ENCODE data around the gene PPP1R12C.

PPP1R12C gene

DNA sequence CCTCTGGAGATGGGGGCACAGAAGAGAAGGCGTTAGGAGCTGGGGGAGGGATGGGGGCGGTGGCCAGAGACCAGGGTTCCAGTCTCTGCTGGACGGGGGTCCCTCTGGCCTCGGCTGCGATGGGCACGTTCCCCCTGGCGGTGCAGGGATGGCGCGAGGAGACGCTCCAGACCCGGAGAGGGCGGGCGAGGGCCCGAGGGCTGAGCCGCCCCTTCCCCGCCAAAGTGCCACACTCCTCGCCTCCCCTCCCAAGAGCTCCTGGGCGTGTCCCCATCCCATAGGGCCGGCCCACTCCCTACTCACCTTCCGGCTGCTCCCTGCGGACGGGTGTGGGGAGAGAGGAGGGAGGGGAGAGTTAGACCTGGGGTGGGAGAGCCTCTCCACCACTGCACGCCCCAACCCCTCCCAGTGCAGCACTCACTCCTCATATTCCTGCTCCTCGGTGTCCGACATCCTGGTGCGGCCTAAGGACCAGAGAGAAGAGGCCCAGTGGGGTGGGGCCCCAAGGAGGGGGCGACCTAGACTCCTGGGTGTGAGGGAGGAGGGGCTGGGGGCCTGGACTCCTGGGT is 29.4 kb upstream of the PPP1R12C start:
- no peak for DNase-seq (ENCODE audit: low read depth, low spot score)

DNA sequence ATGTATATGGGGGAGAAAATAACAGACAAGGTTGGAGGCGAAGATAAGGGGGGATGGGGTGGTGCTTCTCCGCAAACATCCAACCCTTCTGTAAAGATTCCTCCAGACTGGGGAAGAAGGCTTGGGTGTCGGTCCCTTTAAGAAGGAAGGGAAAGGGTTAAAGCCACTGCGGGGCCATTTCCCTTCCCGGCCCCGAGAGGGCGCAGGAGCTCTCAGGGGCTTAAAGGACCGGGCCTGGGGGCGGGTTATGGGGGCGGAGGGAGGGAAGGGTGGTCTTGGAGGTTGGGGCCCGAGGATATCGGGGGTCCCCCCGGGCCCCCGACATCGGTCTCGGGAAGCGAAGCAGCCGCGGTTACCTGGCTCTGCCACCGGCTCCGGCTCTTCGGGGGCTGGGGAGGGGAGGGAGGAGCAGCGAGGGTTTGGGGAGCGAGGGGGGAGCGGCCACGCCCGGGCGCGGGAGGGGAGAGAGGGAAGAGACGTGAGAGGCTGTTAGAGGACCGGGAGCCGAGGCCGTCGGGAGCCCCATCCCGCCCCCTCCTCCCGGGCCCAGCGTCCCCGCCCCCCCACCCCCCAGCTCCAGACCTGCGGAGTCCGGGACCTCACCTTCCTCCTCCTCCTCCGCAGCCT is 28.8 kb upstream of the PPP1R12C start:
- DNase-seq (ENCODE audit: low read depth, low spot score), result no peak

DNA sequence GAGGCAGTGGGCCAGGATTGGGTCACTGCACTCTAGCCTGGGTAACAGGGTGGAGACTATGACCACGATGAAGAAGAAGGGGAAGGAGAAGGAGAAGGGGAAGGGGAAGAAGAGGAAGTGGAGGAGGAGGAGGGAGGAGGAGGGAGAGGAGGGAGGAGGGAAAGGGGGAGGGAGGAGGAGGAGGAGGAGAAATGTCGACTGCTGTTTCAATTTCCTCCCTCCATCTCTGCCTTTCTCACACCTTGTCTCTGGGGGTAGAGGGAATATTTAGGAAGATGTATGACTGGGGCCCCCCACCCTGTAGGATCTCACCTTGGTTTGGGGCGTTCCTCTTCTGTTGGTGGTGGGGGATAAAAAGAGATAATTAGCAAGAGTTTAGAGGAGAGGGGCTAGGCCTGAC is 27.8 kb upstream of the PPP1R12C start:
- DNase-seq (ENCODE audit: low read depth, low spot score), result no peak

DNA sequence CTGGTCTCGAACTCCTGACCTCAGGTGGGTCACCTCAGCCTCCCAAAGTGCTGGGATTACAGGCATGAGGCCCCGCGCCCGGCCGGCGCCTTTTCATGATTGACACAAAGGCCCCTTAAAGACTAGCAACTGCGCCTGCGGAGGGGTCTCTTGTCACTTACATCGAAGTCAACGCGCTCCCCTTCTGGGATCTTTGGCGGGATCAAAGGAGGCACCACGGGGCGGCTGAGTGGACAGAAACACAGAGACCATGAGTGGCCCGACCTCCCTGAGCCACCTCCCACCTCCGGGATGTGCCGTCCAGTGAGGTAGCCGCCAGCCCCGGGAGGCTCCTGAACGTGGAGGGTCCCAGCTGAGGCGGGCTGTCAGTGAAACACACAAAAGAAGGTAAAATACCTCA is 24.3 kb upstream of the PPP1R12C start:
- DNase-seq (ENCODE audit: low read depth, low spot score), result no peak

DNA sequence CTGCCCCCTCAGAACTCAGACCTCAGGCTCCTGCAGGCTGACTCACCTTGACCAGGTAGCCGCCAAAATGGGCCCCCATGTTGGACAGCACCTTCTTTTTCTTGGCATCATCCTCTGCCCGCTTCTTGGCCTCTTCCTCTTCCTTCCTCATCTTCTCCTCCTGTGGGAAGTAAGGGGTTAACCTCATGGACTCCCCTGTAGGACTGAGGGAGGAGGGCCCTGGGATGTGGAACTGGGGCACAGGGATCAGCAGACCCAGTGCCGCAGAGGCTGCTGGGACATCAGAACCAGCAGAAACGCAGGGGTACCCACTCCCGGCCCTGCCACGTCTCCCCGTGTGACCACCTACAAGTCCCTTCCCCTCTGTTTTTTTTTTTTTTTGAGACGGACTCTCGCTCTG is 20.5 kb upstream of the PPP1R12C start:
- DNase-seq (ENCODE audit: low read depth, low spot score), result no peak

DNA sequence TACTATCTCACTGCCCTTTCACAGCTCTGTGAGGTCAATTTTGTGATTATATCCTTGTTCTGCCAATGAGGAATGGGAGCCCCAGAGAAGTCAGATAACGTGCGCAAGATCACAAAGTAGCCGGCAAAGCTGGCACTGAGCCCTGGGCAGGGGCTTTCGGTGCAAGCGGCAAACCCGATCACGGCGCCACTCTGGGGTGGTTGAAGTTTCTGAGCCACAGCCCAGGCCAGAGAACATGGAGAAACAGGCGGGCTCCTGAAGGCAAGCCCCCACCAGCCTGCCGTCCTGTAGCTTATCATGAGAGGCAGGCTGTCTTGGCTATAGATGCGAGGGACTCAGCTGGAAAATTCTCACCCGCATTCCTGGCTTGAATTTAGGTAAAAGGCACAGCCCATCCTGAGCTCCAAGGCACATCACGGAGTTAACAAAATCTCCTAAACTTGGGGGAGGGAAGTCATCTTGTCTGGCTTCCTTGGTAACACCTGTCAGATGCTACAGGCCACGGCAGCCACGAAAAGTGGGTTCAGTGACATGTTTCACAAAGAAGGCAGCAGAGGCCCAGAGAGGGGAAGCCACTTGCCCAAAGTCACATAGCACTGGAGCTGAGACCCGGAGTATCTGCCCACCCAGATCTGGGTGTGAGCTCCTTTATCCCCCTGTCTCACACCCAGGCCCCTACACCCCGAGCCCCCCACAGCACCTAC is 19.1 kb upstream of the PPP1R12C start:
- no peak for DNase-seq (ENCODE audit: low read depth, low spot score)

DNA sequence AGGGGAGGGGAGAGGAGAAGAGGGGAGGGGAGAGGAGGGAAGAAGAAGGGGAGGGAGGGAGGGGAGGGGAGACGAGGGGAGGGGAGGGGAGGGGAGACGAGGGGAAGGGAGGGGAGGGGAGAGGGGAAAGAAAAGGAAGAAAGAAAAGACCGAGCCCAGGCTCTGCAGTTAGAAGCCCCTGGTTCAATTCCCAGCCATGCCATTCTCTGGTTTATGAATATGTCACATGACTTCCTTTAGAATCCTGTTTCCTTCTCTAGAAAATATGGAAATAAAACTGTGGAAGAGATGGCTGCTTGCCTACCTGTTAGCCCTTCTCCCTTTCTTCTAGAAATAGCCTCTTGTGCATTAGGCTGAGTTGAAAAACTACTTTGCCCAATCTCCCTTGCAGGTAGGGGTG is 17.3 kb upstream of the PPP1R12C start:
- DNase-seq (ENCODE audit: low read depth, low spot score), result no peak

DNA sequence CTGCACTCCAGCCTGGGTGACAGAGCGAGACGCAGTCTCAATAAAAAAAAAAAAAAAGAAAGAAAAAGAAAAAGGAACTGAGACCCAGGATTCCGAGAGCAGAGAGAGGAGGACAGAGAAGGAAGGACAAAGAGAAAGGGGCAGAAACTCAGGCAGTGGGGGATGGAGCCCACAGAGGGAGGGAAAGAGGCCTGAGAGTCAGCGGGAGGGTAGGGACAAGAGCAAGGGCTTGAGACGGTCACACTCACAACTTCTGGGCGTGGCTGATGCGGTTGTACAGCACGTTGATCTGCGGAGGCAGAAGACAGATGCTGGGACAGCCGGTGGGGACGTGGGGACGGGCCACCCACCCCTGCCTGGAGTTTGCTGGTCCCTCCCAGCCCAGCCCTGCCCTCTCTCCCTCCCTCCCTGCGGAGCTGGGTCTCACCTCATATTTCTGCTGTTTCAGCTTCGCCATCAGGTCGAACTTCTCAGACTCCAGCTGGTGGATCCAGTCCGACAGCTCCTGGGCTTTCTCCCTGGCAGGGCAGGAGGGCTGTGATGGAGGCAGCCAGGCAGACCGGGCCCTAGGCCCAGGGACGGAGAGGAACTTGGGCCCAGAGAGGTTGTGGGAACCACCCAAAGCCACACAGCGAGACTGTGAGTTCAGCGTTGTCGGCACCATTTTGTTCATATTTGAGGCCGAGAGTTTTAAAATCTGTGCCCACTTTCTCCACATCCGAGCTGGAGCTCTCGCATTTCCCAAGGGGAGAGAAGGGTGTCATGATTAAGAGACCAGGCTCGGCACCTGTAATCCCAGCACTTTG is 16.4 kb upstream of the PPP1R12C start:
- no peak for DNase-seq (ENCODE audit: low read depth, low spot score)

DNA sequence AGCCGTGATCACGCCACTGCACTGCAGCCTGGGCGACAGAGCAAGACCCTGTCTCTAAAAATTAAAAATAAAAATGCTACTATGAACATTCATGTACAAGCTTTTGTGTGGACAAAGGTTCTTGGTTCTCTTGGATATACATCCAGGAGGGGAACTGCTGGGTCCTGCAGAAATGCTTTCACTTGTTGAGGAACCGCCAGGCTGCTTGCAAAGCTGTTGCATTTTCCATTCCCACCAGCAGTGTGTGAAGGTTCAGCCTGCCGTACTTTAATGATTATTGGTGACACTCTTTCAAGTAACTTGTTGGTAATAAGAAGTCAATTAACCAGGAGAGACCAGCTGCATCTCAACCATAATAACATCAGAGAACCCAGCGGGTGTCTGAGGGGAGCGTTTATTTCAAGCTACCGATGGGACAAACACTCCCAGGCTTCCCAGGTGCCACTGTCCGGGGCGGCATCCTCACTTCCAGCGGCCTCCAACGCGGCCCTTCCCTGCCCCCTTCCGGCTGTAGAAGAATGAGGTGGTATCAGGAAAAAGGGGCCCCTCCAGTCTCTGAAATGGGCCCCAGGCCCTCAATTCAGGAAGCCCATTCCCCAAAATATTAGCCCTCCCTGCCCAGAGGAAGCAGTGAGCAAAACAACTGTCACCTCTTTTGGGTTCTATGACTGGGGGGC is 15.2 kb upstream of the PPP1R12C start:
- DNase-seq (ENCODE audit: low read depth, low spot score), result no peak

DNA sequence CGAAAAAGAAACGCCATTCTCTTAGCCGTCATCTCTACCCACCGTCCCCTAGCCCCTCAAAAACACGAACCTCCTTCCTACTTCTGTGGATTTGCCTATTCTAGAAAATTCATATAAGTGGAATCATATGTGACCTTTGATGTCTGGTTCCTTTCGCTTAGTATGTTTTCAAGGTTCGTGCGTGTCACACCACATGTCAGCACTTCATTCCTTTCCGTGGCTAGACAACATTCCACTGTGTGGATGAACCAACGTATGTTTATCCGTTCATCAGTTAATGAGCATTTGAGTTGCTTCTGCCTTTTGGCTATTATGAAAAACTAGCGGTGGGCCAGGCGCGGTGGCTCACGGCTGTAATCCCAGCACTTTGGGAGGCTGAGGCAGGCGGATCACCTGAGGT is 14.0 kb upstream of the PPP1R12C start:
- no peak for DNase-seq (ENCODE audit: low read depth, low spot score)

DNA sequence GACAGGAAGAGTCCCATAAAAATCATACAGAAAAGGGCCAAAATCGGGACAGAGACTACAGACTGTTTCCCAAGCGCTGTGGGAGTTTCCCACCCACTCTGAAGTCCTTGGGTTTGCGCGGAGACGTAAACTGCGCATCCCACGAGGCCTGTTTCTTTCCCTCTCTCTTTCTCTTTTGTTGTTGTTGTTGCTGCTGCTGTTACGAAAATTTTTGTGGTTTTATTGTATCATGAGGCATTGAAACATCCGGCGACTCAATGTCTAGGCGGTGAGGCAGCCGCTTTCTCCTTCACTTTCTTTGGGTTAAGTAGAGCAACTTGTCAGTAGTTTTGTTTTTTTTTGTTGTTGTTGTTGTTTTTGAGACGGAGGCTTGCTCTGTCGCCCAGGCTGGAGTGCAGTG is 1.6 kb upstream of the PPP1R12C start:
- DNase-seq (ENCODE audit: low read depth, low spot score), result no peak

DNA sequence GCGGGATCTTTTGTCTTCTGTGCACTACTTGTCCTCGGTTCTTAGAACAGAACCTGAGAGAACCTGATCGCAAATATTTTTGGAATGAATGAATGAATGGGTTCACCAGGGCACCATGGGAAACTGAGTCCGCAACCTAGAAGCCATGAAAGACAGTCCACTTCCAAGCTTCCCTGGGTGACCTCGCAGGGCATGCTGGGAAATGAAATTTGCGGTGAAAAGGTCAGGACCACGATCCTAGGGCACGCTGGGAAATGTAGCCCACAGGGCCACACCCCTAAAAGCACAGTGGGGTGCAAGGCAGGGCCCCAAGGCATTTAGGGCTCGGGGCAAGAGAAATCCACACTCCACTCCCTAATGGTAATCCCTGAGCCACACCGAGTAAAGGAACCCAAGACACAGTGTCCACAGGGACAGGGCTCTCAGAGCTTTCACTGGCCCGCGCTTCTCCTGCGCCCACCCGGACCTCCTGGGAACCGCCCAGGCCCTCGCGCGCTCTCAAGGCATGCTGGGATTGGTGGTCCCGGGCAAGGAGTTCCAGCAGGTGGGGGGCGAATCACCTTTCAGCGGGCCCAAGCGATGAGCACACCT is 1.1 kb upstream of the PPP1R12C start:
- DNase-seq (ENCODE audit: low read depth, low spot score), result no peak

DNA sequence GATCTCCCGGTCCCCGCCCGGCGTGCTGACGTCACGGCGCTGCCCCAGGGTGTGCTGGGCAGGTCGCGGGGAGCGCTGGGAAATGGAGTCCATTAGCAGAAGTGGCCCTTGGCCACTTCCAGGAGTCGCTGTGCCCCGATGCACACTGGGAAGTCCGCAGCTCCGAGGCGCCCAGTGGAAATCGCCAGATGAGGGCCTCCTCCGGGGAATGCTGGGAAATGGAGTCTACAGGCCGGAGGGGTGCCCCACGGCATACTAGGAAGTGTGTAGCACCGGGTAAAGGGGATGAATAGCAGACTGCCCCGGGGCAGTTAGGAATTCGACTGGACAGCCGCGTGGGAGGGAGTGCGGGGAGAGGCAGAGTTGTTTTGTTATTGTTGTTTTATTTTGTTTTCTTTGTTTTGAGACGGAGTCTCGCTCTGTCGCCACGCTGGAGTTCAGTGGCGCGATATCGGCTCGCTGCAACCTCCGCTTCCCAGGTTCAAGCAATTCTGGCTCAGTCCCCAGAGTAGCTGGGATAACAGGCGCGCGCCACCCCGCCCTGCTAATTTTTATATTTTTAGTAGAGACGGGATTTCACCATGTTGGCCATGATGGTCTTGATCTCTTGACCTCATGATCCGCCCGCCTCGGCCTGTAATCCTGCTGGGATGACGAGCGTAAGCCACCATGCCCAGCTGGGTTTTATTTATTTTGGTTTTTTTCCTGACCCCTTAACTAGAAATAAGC is 390 bp upstream of the PPP1R12C start:
- DNase-seq (ENCODE audit: low read depth, low spot score), result peak; percentile 92

DNA sequence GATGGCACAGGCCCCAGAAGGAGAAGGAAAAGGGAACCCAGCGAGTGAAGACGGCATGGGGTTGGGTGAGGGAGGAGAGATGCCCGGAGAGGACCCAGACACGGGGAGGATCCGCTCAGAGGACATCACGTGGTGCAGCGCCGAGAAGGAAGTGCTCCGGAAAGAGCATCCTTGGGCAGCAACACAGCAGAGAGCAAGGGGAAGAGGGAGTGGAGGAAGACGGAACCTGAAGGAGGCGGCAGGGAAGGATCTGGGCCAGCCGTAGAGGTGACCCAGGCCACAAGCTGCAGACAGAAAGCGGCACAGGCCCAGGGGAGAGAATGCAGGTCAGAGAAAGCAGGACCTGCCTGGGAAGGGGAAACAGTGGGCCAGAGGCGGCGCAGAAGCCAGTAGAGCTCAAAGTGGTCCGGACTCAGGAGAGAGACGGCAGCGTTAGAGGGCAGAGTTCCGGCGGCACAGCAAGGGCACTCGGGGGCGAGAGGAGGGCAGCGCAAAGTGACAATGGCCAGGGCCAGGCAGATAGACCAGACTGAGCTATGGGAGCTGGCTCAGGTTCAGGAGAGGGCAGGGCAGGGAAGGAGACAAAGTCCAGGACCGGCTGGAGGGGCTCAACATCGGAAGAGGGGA is 1.1 kb downstream of the PPP1R12C start:
- no peak for DNase-seq (ENCODE audit: low read depth, low spot score)

DNA sequence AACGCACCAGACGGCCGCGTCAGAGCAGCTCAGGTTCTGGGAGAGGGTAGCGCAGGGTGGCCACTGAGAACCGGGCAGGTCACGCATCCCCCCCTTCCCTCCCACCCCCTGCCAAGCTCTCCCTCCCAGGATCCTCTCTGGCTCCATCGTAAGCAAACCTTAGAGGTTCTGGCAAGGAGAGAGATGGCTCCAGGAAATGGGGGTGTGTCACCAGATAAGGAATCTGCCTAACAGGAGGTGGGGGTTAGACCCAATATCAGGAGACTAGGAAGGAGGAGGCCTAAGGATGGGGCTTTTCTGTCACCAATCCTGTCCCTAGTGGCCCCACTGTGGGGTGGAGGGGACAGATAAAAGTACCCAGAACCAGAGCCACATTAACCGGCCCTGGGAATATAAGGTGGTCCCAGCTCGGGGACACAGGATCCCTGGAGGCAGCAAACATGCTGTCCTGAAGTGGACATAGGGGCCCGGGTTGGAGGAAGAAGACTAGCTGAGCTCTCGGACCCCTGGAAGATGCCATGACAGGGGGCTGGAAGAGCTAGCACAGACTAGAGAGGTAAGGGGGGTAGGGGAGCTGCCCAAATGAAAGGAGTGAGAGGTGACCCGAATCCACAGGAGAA is 1.9 kb downstream of the PPP1R12C start:
- no peak for DNase-seq (ENCODE audit: low read depth, low spot score)

DNA sequence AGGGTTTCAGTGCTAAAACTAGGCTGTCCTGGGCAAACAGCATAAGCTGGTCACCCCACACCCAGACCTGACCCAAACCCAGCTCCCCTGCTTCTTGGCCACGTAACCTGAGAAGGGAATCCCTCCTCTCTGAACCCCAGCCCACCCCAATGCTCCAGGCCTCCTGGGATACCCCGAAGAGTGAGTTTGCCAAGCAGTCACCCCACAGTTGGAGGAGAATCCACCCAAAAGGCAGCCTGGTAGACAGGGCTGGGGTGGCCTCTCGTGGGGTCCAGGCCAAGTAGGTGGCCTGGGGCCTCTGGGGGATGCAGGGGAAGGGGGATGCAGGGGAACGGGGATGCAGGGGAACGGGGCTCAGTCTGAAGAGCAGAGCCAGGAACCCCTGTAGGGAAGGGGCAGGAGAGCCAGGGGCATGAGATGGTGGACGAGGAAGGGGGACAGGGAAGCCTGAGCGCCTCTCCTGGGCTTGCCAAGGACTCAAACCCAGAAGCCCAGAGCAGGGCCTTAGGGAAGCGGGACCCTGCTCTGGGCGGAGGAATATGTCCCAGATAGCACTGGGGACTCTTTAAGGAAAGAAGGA is 2.8 kb downstream of the PPP1R12C start:
- DNase-seq (ENCODE audit: low read depth, low spot score), result no peak

DNA sequence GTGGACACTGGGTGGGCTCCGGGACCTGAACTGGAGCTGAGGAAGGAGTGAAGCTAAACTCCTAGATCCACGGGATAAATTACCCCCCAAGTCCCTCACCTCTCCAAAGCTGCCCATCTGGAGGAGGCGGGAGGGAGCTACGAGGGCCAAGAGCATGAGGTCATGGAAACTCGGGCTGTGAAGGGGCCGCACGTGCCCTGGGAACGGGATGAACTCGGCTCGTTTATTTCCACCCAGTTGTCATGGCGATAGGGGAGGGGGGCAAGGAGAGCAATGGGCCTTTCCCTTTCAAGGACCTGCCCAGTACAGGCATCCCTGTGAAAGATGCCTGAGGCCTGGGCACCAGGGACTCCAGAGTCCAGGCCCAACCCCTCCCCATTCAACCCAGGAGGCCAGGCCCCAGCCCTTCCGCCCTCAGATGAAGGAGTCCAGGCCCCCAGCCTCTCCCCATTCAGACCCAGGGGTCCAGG is 3.8 kb downstream of the PPP1R12C start:
- peak; percentile 69 for DNase-seq (ENCODE audit: low read depth, low spot score)

DNA sequence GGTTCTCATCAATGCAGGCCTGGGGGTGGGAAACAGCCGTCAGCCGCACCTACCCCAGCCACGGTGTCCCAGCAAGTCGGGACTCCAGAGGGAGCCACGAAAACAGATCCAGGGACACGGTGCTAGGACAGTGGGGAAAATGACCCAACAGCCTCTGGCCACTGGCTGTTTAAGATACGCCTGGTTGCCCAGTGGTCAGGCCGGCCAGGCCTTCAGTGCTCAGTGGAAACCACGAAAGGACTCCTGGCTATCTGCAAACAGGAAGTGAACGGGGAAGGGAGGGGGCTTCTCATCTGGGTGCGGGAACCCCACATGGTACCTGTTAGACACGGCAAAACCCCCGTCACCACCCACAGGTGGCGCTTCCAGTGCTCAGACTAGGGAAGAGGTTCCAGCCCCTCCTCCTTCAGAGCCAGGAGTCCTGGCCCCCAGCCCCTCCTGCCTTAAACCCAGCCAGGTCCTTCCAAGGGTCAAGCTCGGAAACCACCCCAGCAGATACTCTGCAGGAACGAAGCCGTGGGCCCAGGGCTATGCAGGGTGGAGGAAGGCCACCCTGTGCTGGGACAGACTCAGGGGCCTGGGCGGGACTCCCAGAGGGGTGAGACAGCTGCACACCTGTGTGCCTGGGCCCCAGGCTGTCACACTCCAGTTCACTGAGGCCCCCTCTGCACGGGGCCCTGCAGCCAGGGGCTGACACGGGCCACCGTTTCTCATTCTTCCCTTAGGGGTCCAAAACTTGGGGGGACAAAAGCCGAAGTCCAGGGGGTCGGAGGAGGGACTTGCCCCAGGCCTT is 4.5 kb downstream of the PPP1R12C start:
- DNase-seq (ENCODE audit: low read depth, low spot score), result no peak

All from brain pericyte (primary cell).